Globus pallidus (tissue), 1 donor: ENCODE results near the gene TAF10.

Experiments used
- DNase-seq: peaks from one replicate; pipeline ENCODE4 v3.0.0-alpha.2; 2015; ENCODE audit warnings: low spot score

The TAF10 gene

DNA sequence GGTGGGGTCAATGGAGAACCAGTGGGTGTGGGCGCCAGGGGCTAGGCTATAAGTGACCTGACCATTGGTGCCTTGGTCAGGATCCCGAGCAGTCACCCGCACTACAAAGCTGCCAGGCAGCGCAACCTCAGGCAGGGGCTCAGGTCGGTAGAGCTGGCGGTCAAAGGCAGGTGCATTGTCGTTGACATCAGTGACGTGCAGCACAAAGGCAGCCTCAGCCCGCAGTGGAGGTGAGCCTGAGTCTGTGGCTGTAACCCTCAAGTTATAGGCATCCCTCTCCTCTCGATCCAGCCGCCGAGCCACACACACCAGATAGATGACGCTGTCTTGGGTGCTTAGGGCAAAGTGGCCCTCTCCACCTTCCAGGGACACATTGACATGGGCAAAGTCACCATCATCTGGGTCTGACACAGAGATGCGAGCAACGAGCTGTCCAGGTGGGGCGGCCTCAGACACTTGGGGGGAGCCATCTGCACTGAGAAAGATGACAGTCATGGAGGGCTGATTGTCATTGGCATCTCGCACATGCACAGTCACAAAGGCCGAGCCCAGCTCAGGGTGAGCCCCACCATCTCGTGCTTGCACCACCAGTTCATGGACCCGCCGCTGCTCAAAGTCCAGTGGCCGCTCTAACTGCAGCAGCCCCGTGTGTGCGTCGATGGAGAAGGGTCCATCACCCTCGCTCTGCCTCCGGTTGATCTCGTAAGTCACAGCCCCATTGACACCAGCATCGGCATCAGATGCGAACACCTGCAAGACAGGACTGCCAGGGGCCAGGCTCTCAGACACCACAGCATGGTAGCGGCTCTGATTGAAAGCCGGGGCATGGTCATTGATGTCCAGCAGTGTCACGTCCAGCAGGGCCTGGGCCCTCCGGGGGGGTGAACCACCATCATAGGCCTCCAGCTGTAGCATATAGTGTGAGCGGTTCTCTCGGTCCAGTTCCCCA lies 28.3 kb upstream of the TAF10 start:
- no peak for DNase-seq

DNA sequence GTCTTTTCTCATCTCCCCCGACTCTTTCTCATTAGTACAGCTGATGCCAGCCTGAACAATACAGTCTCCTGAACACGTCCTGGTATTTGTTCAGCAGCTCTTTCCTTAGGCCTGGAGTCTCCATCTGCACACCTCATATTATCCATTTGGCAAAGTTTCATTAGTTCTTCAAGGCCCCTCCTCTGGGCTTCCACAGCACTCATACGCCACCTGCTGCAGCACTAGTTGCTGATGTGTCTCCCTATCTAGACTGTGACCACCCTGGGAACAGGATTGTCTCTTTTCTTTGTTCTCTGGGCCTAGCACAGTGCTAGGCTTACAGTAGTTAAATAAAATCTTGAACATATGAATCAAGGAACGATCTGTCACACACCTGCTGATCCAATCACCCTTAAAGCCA lies 26.4 kb upstream of the TAF10 start:
- DNase-seq: no peak

DNA sequence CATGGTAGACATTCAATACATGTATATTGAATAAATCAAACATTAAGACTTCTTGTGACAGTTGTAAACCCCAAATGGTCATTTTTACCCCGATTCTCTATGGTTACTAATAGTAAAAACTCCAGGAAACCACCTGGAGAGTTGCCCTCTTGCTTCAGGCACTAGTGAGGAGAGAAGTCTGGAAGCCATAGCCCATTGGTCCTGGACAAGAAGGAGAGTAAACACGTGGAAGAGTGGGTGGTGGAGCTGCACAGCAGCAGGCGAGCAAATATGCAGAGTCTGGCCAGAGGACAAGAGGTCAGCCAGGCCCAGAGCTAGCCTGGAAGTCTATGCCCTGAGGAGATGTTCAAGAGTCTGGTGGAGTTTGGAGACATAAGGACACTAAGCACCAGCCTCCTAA lies 25.9 kb upstream of the TAF10 start:
- DNase-seq: no peak

DNA sequence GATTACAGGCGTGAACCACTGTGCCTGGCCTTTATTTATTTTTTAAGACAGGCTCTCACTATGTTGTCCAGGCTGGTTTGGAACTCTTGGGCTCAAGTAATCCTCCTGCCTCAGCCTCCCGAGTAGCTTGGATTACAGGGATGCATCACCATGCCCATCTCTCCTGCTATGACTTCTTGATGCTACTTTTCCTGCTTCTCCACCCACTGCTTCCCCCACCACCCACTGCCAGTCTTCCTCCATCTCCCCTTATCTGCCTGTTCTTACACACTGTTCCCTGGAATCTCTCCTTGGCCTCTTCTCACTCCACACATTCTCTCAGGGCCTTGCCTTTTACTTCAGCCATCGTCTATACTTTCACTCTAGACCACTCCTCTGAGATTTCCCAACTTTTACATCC lies 24.5 kb upstream of the TAF10 start:
- DNase-seq: no peak

DNA sequence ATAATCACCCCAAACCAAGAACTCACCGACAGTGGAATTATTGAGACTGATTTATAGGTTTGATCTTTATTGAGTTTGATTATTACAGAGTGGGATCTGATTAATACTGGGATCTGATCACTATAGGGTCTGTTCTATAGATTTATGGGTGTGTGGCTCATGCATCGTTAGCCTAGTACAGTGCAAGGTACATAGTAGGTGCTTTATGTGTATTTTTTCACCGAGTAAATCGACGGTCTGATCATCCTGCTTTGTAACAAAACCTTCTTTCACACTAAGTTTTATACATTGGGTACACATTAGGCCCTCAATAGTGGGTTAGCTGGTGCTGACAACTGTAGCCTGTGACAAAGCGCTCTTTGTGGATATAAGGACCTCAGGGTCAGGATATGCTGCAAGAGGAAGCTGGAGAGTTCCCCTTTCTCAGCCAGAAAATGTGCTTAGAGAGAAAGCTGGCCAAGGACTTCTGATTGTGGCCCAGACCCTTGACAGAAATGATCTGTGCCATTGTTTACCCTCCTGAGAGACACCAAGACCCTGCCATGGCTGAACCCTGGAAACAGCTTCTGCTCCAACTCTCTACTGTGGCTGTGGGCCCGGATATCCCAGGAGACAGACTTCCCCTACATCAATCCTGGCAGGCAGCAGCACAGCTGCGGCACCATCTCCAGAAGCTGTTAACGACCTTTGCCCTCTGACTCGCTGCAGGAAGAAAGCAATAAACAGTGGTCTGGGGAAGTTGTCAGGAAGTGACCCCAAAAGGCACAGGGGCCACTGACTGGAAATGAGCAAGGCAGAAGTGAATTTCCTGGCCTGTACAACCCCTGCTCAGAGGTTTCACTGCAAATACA lies 23.3 kb upstream of the TAF10 start:
- DNase-seq: peak; percentile 82

DNA sequence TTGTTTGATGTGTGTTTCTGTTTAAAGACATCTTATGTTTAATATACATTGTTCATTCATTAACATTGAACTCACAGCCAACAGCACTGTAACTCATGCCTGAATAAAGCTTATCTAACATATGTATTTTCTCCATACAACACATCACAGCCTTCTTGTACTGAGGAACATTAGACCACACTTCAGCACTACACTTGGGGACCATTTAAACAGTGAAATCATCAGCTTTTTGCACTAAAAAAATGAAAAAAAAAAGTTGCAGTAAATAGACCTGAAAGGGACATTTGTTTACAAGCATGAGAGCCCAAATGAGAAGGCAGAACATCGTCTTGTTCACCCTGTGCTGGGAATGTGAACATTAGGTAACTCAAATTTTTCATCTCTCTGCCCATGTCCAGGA lies 22.5 kb upstream of the TAF10 start:
- no peak for DNase-seq

DNA sequence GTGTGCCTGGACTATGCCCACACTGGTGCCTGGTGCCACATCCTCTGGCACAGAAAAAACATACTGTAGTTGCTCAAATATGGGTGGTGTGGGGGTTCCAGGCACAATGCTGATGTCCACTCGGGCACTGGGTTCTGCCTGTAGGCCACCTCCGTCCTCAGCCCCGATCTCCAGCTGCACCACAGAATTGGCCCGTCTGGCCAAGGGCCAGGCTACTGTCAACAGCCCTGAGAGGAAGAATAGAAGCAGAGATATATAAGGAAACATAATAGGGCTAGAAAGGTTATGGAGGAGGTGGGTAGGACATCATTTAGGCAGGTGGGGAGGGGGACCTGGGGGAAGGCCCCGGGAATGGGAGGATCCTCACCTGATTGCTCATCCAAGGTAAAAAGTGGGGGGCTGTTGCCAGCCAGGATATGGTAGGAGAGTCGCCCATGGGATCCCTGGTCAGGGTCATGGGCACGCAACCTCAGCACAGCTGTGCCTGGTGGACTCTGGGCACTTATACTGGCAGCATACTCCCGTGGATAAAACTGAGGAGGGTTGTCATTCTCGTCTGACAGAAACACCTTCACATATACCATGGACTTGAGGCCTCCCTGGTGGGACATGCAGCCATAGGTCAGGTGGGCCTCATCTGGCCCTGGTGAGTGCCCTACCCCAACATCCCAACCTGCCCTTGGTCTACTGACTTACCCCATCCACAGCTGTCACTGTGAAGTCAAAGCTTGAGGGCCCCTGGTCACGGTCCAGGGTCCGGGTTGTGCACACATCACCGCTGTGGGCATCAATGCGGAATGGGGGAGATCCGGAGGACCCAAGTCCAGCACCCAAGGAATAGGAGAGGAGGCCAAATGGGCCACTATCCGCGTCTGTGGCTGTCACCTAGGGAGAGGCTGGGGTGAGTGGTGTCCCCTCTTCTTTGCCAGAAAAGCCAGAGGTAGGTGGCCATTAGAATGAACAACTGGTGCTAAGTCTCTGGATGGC lies 21.7 kb upstream of the TAF10 start:
- no peak for DNase-seq

DNA sequence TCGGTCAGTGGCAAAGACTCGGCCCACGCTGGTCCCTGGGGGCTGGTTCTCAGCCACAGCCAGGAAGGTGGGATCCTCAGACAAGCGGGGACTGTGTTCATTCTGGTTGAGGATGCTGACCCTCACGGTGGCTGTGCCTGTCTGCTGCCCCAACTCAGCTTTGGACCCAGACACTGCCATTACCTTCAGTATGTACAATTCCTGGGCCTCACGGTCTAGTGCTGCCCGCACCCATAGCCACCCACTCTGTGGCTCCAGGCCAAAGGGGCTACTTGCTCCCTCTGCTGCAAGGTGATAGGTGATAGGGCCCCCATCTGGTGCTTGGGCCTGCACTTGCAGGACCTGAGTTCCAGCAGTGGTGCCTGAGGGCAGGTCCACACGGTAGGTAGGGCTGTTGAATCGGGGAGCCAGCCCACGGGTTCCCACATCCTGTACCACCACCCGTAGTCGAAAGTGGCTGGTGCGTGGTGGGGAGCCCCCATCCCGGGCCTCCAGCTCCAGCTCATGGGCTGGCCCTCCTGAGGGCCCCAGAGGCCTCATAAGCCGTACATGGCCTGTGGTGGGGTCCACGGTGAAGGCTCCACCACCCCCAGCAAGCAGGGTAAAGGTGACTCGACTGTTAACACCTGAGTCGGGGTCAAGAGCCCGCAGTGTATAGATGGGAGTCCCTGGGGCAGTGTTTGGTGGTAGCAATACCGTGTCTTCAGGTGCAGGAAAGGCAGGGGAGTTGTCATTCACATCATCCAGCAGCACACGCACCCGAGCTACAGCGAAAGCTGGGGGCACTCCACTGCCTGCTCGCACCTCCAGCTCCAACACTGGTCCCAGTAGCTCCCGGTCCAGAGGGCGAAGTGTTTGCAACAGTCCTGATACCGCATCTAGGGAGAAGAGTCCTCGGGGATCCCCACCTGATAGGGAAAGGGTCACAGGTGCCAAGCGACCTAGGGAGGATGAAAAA lies 20.4 kb upstream of the TAF10 start:
- DNase-seq: no peak

DNA sequence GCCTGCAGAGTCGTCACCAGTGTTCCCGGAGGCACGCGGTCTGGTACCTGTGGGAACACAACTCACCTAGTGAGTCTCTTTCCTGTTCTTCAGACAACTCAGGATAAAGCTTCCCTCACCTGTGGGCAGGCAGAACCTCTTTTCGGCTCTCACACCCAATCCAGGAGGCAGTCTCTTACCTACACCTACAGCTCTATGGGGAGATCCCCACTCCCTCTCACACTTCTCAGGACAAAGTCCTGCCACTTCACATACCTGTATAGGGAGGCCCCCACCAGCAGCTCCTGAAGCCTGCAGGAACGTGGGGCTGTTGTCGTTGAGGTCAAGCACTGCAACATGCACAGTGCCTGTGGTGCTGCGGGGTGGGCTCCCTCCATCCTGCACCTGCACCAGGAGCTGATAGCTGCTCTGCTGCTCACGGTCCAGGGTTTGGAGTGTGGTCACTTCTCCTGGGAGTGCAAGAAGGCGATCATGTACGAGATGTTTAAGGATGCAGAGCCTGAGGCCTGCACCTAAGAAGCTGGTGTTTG lies 19.4 kb upstream of the TAF10 start:
- DNase-seq: no peak

DNA sequence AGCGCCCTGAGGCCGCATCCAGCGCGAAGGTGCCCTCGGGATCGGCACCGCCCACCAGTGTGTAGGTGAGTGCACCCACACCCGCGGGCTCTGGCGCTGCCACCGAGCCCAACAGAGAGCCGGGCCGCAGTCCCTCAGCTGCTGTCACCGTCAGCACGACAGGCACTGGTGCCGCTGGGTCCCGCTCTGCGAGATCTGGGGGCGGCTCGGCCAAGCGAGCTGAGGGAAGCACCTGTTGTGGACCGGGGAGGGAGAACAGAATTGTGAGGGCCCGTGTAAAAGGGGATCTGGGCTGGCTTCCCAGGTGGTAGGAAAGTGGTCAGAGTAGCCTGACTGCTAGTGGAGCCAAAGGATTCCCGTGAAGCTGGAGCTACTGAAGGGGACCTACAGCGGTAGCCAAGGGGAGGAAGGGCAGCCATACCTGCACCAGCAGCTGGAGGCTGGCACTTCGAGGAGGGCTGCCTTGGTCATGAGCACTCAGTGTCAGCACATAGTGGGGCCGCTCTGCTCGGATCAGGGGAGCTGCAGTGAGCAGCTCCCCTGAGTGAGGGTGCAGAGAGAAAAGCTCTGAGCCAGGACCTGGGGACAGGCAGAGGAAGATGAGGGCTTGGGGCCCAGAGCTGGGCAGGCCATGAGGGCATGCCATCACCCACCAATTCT lies 18.7 kb upstream of the TAF10 start:
- no peak for DNase-seq

DNA sequence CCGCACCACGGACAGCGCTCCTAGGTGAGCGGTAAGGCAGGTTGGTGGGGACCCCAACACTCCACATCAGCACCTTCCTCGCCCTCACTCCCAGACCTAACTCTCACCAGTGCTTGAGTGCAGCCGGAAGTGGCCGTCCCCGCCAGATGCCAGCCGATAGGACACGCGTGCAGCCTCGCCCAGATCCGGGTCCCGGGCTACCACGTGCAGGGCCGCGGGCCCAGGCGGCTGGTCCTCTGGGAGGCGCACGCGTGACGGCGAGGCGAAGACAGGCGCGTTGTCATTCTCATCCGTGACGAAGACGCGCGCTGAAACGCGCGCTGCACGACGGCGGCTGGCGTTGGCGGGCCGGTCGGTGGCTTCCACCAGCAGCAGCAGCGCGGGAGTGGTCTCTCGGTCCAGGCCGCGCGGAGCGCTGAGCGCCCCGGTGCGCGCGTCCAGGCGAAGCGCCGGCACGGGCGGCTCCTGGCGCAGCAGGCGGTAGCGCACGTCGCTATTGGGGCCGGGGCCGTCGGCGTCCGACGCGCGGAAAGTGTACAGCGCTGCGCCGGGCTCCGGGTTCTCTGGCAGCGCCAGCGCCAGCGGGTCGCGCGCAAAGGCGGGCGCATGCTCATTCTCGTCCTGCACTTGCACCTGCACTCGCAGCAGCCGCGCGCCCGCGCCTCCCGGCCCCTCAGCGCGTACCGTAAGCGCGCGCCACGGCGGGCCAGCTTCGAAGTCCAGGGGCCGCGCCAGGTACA lies 18.0 kb upstream of the TAF10 start:
- no peak for DNase-seq

DNA sequence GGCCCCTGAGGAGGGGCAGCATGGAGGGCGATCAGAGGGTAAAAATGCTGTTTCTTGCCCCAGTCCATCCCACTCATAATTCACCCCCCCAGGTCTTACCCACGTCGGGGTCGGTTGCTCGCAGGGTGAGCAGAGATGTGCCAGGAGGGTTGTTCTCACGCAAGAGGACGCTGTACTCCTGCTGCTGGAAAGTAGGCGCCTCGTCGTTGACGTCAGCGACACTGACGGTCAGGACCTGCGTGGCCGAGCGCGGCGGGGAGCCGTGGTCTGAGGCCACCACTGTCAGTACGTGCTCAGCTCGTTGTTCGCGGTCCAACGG lies 17.5 kb upstream of the TAF10 start:
- DNase-seq: no peak

DNA sequence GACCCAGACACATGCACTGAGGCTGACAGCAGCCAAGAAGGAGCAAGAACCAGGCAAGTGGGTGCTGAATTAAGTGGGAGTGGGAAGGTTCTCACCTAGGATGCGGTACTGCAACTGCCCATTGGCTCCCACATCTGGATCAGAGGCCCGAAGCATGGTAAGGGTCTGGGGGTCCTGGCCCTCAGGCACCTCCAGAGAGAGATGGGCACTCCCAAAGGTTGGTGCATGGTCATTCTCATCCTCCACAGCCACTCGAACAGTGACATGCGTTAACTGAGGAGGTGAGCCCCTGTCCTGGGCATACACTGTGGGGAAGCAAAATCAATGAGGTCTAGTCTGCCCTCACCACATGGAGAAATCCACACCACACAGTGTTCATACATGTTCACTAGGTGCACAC lies 16.5 kb upstream of the TAF10 start:
- DNase-seq: no peak

DNA sequence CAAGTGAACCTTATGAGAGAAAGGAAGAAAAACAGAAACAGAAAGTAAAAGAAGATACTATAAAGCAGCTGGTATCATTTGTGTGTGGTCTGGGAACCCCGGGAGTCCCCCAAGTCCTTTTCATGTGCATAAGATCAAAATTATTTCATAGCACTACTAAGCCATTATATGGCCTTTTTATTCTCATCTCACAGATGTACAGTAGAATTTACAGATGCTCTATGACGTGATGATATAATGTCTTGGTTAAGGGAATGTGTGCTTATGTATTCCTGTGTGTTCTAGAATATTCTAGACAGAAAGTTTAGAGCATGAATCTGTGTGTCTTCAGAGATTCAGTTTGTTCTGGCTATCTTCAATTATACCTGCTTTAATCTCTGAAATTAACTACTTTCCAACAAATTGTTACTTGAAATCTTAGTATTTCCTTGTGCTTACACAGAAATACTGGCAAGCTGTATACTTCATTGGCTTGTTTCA lies 15.8 kb upstream of the TAF10 start:
- no peak for DNase-seq

DNA sequence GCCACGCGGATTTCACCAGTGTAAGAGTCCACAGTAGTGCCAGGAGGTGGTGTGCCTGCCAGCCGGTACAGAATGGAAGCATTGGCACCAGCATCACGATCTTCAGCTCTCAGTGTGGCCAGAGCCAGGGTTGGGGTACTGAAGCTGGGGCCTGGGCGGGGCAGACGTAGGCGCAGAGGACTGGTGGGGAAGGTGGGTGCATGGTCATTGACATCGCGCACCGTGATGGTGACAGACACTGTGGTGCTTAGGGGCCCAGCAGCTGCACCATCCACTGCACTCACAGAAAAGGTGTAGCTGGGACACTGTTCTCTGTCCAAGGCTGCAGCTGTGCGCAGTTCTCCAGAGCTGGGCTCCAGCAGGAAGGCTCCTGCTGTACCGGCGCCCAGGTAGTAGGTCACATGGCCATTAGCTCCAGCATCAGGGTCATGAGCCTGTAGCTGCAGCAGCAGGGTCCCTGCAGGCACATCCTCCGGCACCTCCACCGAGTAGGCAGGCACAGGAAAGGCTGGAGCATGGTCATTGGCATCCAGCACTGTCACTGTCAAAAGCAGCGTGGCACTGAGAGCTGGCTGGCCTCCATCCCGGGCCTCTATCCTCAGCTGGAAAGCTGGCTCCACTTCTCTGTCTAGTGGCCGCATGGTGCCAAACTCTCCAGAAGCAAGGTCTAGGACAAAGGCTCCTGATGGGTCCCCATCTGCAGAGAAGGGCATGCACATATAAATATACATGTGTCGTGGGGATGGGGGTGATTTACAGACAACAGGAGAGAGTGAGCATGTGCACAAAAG lies 15.2 kb upstream of the TAF10 start:
- peak; percentile 64 for DNase-seq

DNA sequence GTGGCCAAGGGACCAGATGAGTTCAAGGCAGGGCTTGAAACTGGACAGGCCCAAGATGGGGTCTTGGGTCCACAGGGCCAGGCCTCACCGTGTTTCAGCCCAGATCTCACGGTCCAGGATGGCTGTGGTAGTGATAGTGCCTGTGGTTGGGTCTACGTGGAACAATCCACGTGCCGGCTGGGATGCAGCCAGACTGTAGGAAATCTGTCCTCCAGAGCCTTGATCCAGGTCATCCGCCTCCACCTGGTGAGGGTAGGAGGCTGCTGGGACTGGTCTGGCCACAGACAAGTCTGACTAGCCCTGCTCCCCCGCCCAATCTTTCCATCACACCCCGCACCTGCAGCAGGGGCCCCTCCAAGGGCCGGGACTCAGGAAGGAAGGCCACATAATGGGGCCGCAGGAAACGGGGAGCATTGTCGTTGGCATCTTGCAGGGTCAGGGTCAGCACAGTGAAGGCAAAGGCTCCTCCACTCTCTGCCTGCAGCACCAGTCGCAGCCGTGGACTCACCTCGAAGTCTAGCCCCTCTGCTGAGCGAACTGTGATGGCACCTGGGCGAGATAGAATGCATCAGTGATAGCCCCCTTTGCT lies 13.9 kb upstream of the TAF10 start:
- no peak for DNase-seq

DNA sequence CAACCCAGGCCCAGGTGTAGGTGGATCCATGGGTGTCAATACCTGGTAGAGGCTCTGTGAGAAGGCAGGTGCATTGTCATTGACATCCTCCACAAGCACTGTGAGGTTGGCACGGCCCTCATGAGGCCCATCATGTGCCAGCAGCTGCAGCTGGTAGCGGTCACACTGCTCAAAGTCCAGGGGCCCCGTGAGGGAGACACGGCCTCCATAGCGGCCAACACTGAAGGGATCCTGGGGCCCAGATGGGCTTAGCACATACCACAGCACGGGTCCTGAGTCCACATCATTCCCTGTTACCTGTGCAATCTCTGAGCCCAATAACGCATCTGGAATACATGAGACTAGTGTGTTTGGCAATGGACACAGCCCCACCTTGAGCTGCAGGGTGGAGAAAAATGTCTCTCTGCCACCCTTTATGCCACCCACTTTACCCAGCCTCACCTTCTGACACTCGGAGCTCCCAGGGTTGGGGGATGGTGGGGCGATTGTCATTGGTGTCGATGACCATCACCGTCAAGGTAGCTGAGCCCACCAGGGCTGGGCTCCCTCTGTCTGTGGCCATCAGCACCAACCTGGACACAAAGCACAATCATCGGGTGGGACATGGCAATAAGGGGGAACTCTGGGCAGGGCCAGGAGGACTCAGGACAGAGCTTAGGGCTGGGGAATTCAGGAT lies 13.3 kb upstream of the TAF10 start:
- DNase-seq: no peak
